IPS DF 6.9 (cell line): ENCODE data around the gene SMIM35.

ENCODE experiments used
- DNase-seq: peaks from one replicate; pipeline ENCODE4 v3.0.0-alpha.2; 2013; ENCODE audit warnings: low read depth, low spot score
- H3K27ac ChIP-seq: one replicate; pipeline ENCODE4 v1.5.1; 2013; ENCODE audit warnings: low read length, control low read depth
- H3K27me3 ChIP-seq: 2 replicates; pipeline ENCODE4 v1.6.1; 2013; ENCODE audit warnings: mild to moderate bottlenecking, low read length; ENCODE audit not compliant: control insufficient read depth, insufficient read depth
- H3K36me3 ChIP-seq: 2 replicates; pipeline ENCODE4 v1.6.1; 2013; ENCODE audit warnings: low read length; ENCODE audit not compliant: control insufficient read depth, insufficient read depth
- H3K4me1 ChIP-seq: 2 replicates; pipeline ENCODE4 v1.6.1; 2013; ENCODE audit warnings: low read length; ENCODE audit not compliant: control insufficient read depth, insufficient read depth
- H3K4me3 ChIP-seq: 2 replicates; pipeline ENCODE4 v1.5.1; 2013; ENCODE audit warnings: mild to moderate bottlenecking, low read length
- H3K9me3 ChIP-seq: 2 replicates; pipeline ENCODE4 v1.6.1; 2013; ENCODE audit warnings: low read length, inconsistent platforms; ENCODE audit not compliant: control insufficient read depth, insufficient read depth
- WGBS: extraction: QIAGEN DNeasy Blood & Tissue Kit; methylation state at CpG from one replicate; pipeline ENCODE4 v1.1.7; 2013; ENCODE audit warnings: mixed read lengths, missing lambda C conversion rate; ENCODE audit not compliant: insufficient read length, insufficient coverage; 5-methylcytosine and 5-hydroxymethylcytosine counted together

The SMIM35 gene

GRCh38 chr11:118050208-118050891 is 36.4 kb downstream of the SMIM35 start:
- Histone ChIP-seq H3K36me3 (no peaks in the 10 kb centered on the region), H3K4me3 (no peak overlapping the region), H3K27ac (no peak overlapping the region), H3K27me3 (no peaks in the 10 kb centered on the region), H3K4me1 (no peaks in the 10 kb centered on the region), H3K9me3 (no peaks in the 10 kb centered on the region)
- DNase-seq: no peak
- WGBS: no CpG with 5 or more reads among the region's 7 CpGs

GRCh38 chr11:118049771-118050170 is 37.0 kb downstream of the SMIM35 start:
- H3K4me3 ChIP-seq: no peak overlapping the region
- H3K27me3 ChIP-seq: no peaks in the 10 kb centered on the region
- H3K4me1 ChIP-seq: no peaks in the 10 kb centered on the region
- DNase-seq: no peak
- no peak overlapping the region for H3K27ac ChIP-seq
- H3K9me3 ChIP-seq: no peaks in the 10 kb centered on the region
- no peaks in the 10 kb centered on the region for H3K36me3 ChIP-seq
- no CpG with 5 or more reads among the region's 6 CpGs for WGBS

- Histone ChIP-seq H3K4me1 (no peaks in the 10 kb centered on the region), H3K4me3 (no peak overlapping the region), H3K36me3 (no peaks in the 10 kb centered on the region), H3K9me3 (no peaks in the 10 kb centered on the region), H3K27me3 (no peaks in the 10 kb centered on the region), H3K27ac (no peak overlapping the region)
- no CpG with 5 or more reads among the region's 11 CpGs for WGBS
- no peak for DNase-seq
Observed at GRCh38 chr11:118048472-118049370, 38.0 kb downstream of the SMIM35 start.

GRCh38 chr11:118047749-118048148 is 39.0 kb downstream of the SMIM35 start:
- Histone ChIP-seq H3K9me3 (no peaks in the 10 kb centered on the region), H3K4me1 (no peaks in the 10 kb centered on the region), H3K27ac (no peak overlapping the region), H3K36me3 (no peaks in the 10 kb centered on the region), H3K27me3 (no peaks in the 10 kb centered on the region), H3K4me3 (no peak overlapping the region)
- WGBS: no CpG with 5 or more reads among the region's 4 CpGs
- DNase-seq: no peak

- no CpG with 5 or more reads among the region's 8 CpGs for WGBS
- no peak for DNase-seq
- Histone ChIP-seq H3K4me1 (no peaks in the 10 kb centered on the region), H3K27ac (no peak overlapping the region), H3K9me3 (no peaks in the 10 kb centered on the region), H3K36me3 (no peaks in the 10 kb centered on the region), H3K27me3 (no peaks in the 10 kb centered on the region), H3K4me3 (no peak overlapping the region)
Observed at GRCh38 chr11:118046964-118047700, 39.6 kb downstream of the SMIM35 start.

GRCh38 chr11:118046051-118046963 is 40.5 kb downstream of the SMIM35 start:
- no peak for DNase-seq
- Histone ChIP-seq H3K27me3 (no peaks in the 10 kb centered on the region), H3K4me3 (no peak overlapping the region), H3K36me3 (no peaks in the 10 kb centered on the region), H3K27ac (no peak overlapping the region), H3K9me3 (no peaks in the 10 kb centered on the region), H3K4me1 (no peaks in the 10 kb centered on the region)
- no CpG with 5 or more reads among the region's 5 CpGs for WGBS

- no peak for DNase-seq
- Histone ChIP-seq H3K4me1 (no peaks in the 10 kb centered on the region), H3K36me3 (no peaks in the 10 kb centered on the region), H3K27me3 (no peaks in the 10 kb centered on the region), H3K9me3 (no peaks in the 10 kb centered on the region), H3K4me3 (no peak overlapping the region), H3K27ac (no peak overlapping the region)
- WGBS: no CpG with 5 or more reads among the region's 2 CpGs
Observed at GRCh38 chr11:118045191-118045590, 41.6 kb downstream of the SMIM35 start.

- H3K27ac ChIP-seq: no peak overlapping the region
- no peaks in the 10 kb centered on the region for H3K4me1 ChIP-seq
- no CpG with 5 or more reads among the region's 4 CpGs for WGBS
- no peaks in the 10 kb centered on the region for H3K9me3 ChIP-seq
- H3K4me3 ChIP-seq: no peak overlapping the region
- no peaks in the 10 kb centered on the region for H3K36me3 ChIP-seq
- no peaks in the 10 kb centered on the region for H3K27me3 ChIP-seq
- no peak for DNase-seq
Observed at GRCh38 chr11:118042796-118043195, 44.0 kb downstream of the SMIM35 start.

- no peak for DNase-seq
- Histone ChIP-seq H3K4me3 (no peak overlapping the region), H3K9me3 (no peaks in the 10 kb centered on the region), H3K36me3 (no peaks in the 10 kb centered on the region), H3K27me3 (no peaks in the 10 kb centered on the region), H3K27ac (no peak overlapping the region), H3K4me1 (no peaks in the 10 kb centered on the region)
- no CpG with 5 or more reads among the region's 1 CpG for WGBS
Observed at GRCh38 chr11:118042141-118042540, 44.6 kb downstream of the SMIM35 start.
